Hematopoietic multipotent progenitor cell treated with erythropoietin and hydrocortisone succinate and interleukin-3 and kit ligand, for 17 days (in vitro differentiated cells): Measurements from ENCODE around the gene TSHR.
"Not testable (repeated sequence)": the region's sequence is repeated elsewhere in the genome, so short reads cannot be mapped to it uniquely, and the experiment has no call there.

ENCODE experiments used
- DNase-seq: peaks from one replicate; pipeline ENCODE4 v3.0.0-alpha.2; 2015; ENCODE audit warnings: low spot score

Gene TSHR

DNA sequence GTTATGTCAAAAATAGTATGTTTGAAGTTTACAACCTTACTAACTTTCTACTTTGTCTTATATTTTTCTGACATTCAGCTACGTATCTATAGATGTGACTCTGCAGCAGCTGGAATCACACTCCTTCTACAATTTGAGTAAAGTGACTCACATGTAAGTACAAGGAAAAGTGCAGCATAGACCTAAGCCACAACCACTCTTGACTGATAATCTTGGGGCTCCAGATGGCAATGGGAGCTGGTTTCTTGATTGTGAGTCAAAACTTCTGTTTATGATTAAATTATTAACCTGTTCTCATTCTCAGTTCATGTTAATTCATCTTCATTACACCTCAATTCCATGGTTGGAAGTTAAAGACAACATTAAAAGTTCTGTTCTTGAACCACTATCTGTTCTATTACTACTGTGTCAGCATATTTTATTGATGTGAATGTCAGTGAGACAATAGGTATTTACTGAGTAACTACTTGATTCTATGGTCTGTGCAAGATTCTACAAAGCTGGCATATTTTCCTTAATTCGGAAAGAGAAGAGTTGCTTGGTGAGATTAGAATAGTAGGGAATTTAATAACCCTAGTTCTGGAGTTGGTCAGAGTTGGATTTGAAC, 112.9 kb downstream of the TSHR start:
- no peak for DNase-seq

- no peak for DNase-seq
Measured at GRCh38 chr14:81070511-81070910, 115.1 kb downstream of the TSHR start.

GRCh38 chr14:81085596-81085995, 130.2 kb downstream of the TSHR start:
- no peak for DNase-seq

DNA sequence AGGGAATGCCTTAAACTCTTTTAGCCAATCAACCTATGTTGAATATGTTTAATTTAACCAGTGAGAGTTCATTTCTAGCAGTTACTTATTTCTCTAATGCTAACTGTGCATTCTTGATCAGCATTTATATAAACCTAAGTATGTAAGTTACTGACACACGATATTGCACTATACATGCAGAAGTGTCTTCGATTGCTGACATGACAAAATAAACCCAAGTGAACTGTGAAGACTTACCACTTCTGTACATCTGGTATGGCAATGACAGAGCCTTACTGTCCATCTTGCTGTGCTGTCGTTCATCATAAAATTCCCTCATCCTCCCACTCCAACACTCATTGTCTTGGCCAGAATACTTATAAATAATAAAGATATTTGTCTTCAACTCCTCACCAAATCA, 131.8 kb downstream of the TSHR start:
- no peak for DNase-seq

DNA sequence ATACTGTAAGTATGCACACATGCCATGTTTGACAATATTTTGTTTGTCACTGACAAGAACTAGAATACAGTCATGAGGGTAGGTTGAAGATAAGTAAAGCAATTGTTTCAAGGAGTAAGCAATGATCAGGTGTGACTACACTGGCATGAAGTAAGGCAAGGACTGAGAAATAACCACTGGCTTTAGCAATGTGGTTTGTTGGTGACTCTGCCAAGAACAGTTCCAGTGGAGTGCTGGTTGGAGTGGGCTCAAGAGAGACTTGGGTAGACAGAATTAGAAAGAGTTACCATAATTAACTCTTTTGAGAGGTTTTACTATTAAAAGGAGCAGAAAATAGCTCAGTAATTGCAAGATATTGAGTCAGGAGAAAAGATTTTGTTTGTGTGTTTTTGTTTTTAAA, 135.7 kb downstream of the TSHR start:
- DNase-seq: no peak

- no peak for DNase-seq
Measured at GRCh38 chr14:81091660-81092059, 136.2 kb downstream of the TSHR start.

DNA sequence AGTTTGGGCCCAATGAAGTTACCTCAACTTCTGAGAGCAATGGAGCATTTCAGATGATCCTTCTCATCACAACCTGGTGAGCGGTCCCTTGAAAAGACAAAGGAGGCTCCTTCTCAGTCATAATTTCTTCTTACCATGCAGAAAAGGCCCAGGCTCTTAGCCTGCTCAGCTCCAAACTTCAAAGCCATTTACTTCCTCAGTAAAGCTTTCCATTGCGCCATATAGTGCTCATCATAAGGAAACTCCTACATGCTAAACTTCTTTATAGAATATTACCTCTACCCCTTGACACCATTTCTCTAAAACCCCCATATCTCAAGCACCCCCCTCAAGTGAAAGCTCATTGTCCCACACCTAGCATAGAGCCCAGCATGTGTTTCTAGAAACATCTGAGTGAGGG, 138.2 kb downstream of the TSHR start:
- no peak for DNase-seq

- DNase-seq: no peak
Measured at GRCh38 chr14:81095539-81095938, 140.1 kb downstream of the TSHR start.

- DNase-seq: no peak
Measured at GRCh38 chr14:81096656-81097055, 141.2 kb downstream of the TSHR start.

GRCh38 chr14:81102217-81102616, 146.8 kb downstream of the TSHR start:
- no peak for DNase-seq

DNA sequence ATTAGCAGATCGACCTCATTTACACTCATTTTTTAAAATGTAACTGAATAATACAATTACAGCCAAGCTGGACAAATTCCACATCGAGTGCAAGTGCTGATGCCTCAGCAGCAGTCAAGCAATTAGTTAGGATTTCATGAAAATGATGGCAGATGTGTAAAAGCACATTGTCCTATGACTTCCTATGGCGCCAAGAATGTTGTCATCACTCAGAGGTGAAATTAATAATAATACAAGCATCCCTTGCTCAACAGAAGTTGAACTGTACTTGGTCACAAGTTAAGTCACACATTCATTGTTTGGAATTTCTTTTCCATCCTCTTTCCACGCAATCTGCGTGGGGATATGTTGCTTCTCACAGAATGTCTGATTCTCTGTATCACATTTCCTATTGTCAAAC, 148.0 kb downstream of the TSHR start:
- no peak for DNase-seq

DNA sequence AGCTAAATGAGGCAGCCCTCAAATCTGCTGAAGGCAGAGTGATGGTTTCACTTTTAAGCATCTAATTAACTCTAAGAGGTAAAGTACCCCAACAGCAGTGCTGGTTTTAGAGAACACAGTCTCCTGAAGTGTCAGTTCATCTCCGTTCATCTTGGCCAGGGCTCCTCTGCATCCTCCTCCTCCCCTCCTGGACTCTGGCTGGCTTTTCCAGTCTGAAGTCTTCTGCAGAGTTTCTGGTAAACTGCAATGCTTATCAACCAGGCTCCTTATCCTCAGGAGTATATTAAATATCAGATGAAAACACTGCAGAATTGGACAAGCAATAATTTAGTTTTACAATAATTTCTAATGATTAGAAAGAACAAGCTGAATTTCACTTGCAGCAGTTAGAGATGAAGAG, 150.0 kb downstream of the TSHR start:
- DNase-seq: no peak

- no peak for DNase-seq
Measured at GRCh38 chr14:81105961-81106360, 150.5 kb downstream of the TSHR start.

- DNase-seq: no peak
Measured at GRCh38 chr14:81110186-81110585, 154.8 kb downstream of the TSHR start.

- no peak for DNase-seq
Measured at GRCh38 chr14:81113176-81113575, 157.8 kb downstream of the TSHR start.

DNA sequence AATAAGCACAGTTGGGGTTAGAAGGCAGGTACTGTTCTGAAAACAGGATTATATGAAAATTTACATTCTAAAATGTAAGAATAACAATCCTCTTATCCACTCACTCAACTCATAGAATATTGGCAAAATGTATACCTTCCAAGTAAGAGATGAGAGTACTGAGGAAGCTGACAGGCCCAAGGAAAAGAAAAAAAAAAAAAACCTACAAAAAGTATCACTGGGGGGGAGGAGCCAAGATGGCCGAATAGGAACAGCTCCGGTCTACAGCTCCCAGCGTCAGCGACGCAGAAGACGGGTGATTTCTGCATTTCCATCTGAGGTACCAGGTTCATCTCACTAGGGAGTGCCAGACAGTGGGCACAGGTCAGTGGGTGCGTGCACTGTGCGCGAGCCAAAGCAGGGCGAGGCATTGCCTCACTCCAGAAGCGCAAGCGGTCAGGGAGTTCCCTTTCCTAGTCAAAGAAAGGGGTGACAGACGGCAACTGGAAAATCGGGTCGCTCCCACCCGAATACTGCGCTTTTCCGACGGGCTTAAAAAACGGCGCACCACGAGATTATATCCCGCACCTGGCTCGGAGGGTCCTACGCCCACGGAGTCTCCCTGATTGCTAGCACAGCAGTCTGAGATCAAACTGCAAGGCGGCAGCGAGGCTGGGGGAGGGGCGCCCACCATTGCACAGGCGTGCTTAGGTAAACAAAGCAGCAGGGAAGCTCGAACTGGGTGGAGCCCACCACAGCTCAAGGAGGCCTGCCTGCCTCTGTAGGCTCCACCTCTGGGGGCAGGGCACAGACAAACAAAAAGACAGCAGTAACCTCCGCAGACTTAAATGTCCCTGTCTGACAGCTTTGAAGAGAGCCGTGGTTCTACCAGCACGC, 158.8 kb downstream of the TSHR start:
- not testable (repeated sequence) for DNase-seq

- DNase-seq: no peak
Measured at GRCh38 chr14:81120501-81120900, 165.1 kb downstream of the TSHR start.

DNA sequence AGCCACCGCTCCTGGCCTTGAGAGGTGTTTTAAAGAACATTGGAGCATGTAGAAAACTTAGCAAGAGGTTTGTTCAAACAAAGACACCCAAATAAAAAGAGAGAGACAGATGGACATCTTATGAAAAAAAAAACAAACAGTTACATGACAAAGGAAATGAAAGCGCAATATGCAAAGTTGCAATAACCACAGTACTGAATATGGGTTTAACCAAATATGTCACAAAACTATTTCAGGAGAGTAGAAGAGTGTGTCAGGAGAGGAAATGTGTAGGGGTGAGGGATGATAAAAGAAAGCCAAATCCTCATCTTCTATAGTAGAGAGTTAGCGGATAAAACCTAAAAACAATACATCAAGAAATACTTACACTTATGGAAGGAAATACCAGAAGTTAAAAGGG, 166.9 kb downstream of the TSHR start:
- DNase-seq: no peak

GRCh38 chr14:81123811-81124210, 168.4 kb downstream of the TSHR start:
- no peak for DNase-seq

- DNase-seq: no peak
Measured at GRCh38 chr14:81125536-81125935, 170.1 kb downstream of the TSHR start.

GRCh38 chr14:81127785-81128184, 172.4 kb downstream of the TSHR start:
- DNase-seq: no peak

GRCh38 chr14:81129242-81129641, 173.8 kb downstream of the TSHR start:
- no peak for DNase-seq

DNA sequence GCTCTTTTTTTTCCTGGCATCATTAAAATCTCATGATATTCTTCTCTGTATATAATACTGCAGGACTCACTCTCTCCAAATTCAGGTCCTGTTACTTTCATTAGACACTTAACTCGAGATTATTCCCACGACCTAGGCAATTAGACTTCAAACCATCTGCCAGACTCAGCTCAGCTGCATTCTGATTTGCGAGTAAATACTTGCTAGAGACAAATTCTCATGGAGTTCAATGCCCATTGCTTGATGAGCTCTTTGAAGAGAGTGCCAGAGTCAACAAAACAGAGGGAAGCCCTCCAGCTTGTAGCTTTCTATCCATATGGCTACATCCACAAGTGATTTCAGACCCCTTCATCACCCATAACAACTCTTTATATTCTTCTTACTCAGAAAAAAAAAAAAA, 177.0 kb downstream of the TSHR start:
- no peak for DNase-seq

GRCh38 chr14:81133400-81133799, 178.0 kb downstream of the TSHR start:
- DNase-seq: no peak
